Measurements from ENCODE around the gene VPS41. TPM values are rescaled to one million over a fixed set of nuclear protein-coding genes. Genes with fewer than 3 reads are reported as not detected.
"Not testable (repeated sequence)": the region's sequence is repeated elsewhere in the genome, so short reads cannot be mapped to it uniquely, and the experiment has no call there.

The VPS41 gene
- total and polyA plus RNA-seq, 4 donors, result 9.2 to 24.1 (median 16.1) TPM

DNA sequence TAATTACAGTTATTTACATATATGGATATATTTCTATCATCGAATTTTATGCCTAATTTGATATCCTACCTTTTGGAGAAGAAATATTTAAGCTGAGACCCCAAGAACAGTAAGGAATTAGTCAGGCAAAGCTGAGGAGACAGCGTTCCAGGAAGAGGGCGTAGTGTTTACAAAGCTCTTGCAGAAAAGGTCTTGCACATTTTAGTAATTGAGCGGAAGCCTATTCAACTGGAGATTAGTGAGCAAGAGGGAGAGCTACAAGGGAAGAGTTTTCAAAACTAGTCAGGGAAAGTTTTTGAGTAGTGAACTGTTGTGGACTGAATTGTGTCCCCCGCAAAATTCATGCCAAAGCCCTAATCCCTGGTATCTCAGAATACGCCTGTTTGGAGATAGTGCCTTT is 42.2 kb upstream of the VPS41 start:
- Histone ChIP-seq H3K27ac (ENCODE audit: low read depth in 1 of 2, low read length in 2 of 2) (no peak overlapping the region), H3K36me3 (ENCODE audit: control insufficient read depth in 4 of 4, insufficient read depth in 3 of 4, low read depth in 1 of 4, low read length in 3 of 4) (no peaks in the 10 kb centered on the region), H3K9me3 (ENCODE audit: control insufficient read depth in 4 of 4, low read length in 3 of 4) (no peaks in the 10 kb centered on the region), H3K9ac (ENCODE audit: low read depth in 1 of 2, low read length in 2 of 2) (no peak overlapping the region), H3K4me3 (ENCODE audit: low read depth in 1 of 3, low read length in 3 of 3) (no peak overlapping the region), H3K4me1 (ENCODE audit: control insufficient read depth in 4 of 4, insufficient read depth in 4 of 4, low read length in 3 of 4) (peaks cover 5 to 22% (median 12%) of the 10 kb centered on the region in 4 donors), H3K27me3 (ENCODE audit: control insufficient read depth in 4 of 4, insufficient read depth in 4 of 4, low read length in 3 of 4) (no peaks in the 10 kb centered on the region)
- DNase-seq (ENCODE audit: low spot score), result no peak
- 80% methylated on average over 6 of the region's 6 CpGs for WGBS
- TF ChIP-seq GABPA (IDR thresholded peaks at IDR 0.05 in 1 of 2, conservative IDR thresholded peaks at IDR 0.05 in 1 of 2), result no peak
- no peak for TF ChIP-seq SP1 (IDR thresholded peaks at IDR 0.05)
- TF ChIP-seq, protein P1, sequence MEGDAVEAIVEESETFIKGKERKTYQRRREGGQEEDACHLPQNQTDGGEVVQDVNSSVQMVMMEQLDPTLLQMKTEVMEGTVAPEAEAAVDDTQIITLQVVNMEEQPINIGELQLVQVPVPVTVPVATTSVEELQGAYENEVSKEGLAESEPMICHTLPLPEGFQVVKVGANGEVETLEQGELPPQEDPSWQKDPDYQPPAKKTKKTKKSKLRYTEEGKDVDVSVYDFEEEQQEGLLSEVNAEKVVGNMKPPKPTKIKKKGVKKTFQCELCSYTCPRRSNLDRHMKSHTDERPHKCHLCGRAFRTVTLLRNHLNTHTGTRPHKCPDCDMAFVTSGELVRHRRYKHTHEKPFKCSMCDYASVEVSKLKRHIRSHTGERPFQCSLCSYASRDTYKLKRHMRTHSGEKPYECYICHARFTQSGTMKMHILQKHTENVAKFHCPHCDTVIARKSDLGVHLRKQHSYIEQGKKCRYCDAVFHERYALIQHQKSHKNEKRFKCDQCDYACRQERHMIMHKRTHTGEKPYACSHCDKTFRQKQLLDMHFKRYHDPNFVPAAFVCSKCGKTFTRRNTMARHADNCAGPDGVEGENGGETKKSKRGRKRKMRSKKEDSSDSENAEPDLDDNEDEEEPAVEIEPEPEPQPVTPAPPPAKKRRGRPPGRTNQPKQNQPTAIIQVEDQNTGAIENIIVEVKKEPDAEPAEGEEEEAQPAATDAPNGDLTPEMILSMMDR (IDR thresholded peaks at IDR 0.05; ENCODE audit: low read depth, low read length, missing input control), result no peak

DNA sequence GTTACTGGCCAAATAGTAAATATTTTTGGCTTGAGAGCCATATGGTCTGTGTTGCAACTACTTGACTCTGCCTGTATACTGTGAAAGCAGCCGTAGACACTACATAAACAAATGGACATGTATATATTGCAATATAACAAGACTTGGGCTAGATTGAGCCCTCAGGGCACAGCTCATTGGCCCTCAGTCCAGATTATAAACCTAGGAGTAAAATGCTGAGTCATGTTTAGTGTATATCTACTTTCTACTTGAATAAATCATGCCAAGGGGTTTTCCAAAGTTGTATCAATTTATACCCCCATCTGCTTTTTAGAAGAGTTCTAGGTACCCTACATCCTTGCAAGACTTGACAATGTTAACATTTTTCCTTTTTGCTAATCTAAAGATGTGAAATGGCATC is 41.3 kb upstream of the VPS41 start:
- DNase-seq (ENCODE audit: low spot score), result no peak
- Histone ChIP-seq H3K27ac (ENCODE audit: low read depth in 1 of 2, low read length in 2 of 2) (no peak overlapping the region), H3K36me3 (ENCODE audit: control insufficient read depth in 4 of 4, insufficient read depth in 3 of 4, low read depth in 1 of 4, low read length in 3 of 4) (no peaks in the 10 kb centered on the region), H3K4me3 (ENCODE audit: low read depth in 1 of 3, low read length in 3 of 3) (no peak overlapping the region), H3K4me1 (ENCODE audit: control insufficient read depth in 4 of 4, insufficient read depth in 4 of 4, low read length in 3 of 4) (peaks cover 5 to 22% (median 12%) of the 10 kb centered on the region in 4 donors), H3K27me3 (ENCODE audit: control insufficient read depth in 4 of 4, insufficient read depth in 4 of 4, low read length in 3 of 4) (no peaks in the 10 kb centered on the region), H3K9ac (ENCODE audit: low read depth in 1 of 2, low read length in 2 of 2) (no peak overlapping the region), H3K9me3 (ENCODE audit: control insufficient read depth in 4 of 4, low read length in 3 of 4) (no peaks in the 10 kb centered on the region)
- WGBS, result 43% methylated on average over 1 of the region's 1 CpG
- TF ChIP-seq HNF4A (conservative IDR thresholded peaks at IDR 0.05) (peak in 1 of 2 donors; percentile 5), TAF1 (conservative IDR thresholded peaks at IDR 0.05) (no peak)

DNA sequence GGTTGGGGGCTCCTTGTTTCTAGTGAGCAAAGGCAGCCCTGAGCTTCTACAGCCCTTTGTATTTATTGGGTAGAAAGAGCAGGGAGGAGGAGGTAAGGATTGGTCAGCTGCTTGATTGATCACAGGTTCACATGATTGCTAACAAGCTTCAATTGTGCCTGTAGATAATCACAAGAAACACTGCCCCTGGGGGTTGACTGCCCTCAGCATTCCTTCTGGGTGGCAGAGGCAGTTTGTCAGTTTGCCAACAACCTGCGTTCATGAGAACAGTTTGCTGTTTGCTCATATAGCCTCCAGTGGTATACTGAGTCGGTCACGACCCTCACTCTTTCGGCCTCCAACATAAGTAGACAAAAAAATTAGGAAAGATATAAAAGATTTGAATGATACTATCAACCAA is 38.5 kb upstream of the VPS41 start:
- peaks cover 3 to 13% (median 9%) of the 10 kb centered on the region in 4 donors for H3K4me1 ChIP-seq (ENCODE audit: control insufficient read depth in 4 of 4, insufficient read depth in 4 of 4, low read length in 3 of 4)
- not testable (repeated sequence) for H3K4me3 ChIP-seq (ENCODE audit: low read depth in 1 of 3, low read length in 3 of 3); H3K9ac ChIP-seq (ENCODE audit: low read depth in 1 of 2, low read length in 2 of 2); H3K27me3 ChIP-seq (ENCODE audit: control insufficient read depth in 4 of 4, insufficient read depth in 4 of 4, low read length in 3 of 4); DNase-seq (ENCODE audit: low spot score); H3K36me3 ChIP-seq (ENCODE audit: control insufficient read depth in 4 of 4, insufficient read depth in 3 of 4, low read depth in 1 of 4, low read length in 3 of 4); H3K27ac ChIP-seq (ENCODE audit: low read depth in 1 of 2, low read length in 2 of 2); H3K9me3 ChIP-seq (ENCODE audit: control insufficient read depth in 4 of 4, low read length in 3 of 4)
- 92% methylated on average over 4 of the region's 4 CpGs for WGBS

DNA sequence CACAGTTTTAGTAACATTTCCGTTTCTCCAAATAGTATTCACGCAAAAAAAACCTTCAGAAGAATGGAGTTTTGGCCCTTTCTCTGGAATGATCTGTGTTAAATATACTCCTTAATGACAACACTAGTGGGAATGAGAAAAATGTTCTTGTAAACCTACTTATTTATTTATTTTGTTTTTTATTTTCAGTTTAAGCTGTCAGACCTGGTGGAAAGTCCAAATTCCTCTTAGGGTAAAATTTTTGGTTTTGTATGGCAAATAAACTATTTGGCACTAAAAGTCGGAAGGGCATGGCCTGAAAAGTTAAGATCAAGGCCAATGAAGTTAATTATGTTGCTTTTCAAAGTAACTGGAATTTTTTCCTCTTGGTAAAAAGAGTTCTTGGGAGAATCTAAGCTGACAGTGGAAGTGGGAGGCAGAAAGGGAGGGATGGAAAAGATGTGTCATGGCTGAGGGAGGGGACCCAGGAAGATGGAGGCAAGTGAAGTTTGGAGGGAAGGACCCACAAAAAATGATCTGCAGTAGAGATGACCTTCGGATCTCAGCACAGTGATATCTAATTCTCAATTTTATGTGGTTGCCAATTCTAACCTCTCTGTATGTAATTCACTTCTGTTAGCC is 33.5 kb upstream of the VPS41 start:
- H3K9me3 ChIP-seq (ENCODE audit: control insufficient read depth in 4 of 4, low read length in 3 of 4), result no peaks in the 10 kb centered on the region
- no peaks in the 10 kb centered on the region for H3K36me3 ChIP-seq (ENCODE audit: control insufficient read depth in 4 of 4, insufficient read depth in 3 of 4, low read depth in 1 of 4, low read length in 3 of 4)
- H3K4me1 ChIP-seq (ENCODE audit: control insufficient read depth in 4 of 4, insufficient read depth in 4 of 4, low read length in 3 of 4), result peaks cover 0 to 9% (median 4%) of the 10 kb centered on the region in 4 donors
- H3K9ac ChIP-seq (ENCODE audit: low read depth in 1 of 2, low read length in 2 of 2), result no peak overlapping the region
- DNase-seq (ENCODE audit: low spot score), result no peak
- TF ChIP-seq JUND (IDR thresholded peaks at IDR 0.05) (peak in 1 of 2 donors; percentile 88), HNF4G (IDR thresholded peaks at IDR 0.05) (no peak), HNF4A (conservative IDR thresholded peaks at IDR 0.05) (peak in 1 of 2 donors; percentile 66)
- no peaks in the 10 kb centered on the region for H3K27me3 ChIP-seq (ENCODE audit: control insufficient read depth in 4 of 4, insufficient read depth in 4 of 4, low read length in 3 of 4)
- no peak overlapping the region for H3K27ac ChIP-seq (ENCODE audit: low read depth in 1 of 2, low read length in 2 of 2)
- H3K4me3 ChIP-seq (ENCODE audit: low read depth in 1 of 3, low read length in 3 of 3), result no peak overlapping the region
- 52% methylated on average over 4 of the region's 4 CpGs for WGBS

All from liver (tissue), 9 donors.